ENCODE results near the gene SH2D3A. TPM values are rescaled to one million over a fixed set of nuclear protein-coding genes. Genes with fewer than 3 reads are reported as not detected.
"Not testable (repeated sequence)": the region's sequence is repeated elsewhere in the genome, so short reads cannot be mapped to it uniquely, and the experiment has no call there.

The SH2D3A gene
- total RNA-seq, 2 experiments from 2014 or later = 20.6 to 20.9 TPM

- no peak for TF ChIP-seq CTCF (IDR thresholded peaks at IDR 0.05)
- peaks cover 9% of the 10 kb centered on the region for H3K4me1 Mint-ChIP-seq (ENCODE audit: low read depth)
- ChIA-PET POLR2A (interaction anchor here (1.1 kb wide), 1 partner anchor 11 kb away, joined by 4 read pairs; no protein-coding TSS in a partner anchor), CTCF (interaction anchor here (1.1 kb wide), 1 partner anchor 10 kb away, joined by 3 read pairs; no protein-coding TSS in a partner anchor)
- no peaks in the 10 kb centered on the region for H3K9me3 Mint-ChIP-seq
- H3K27me3 Mint-ChIP-seq = no peaks in the 10 kb centered on the region
- H3K4me3 Mint-ChIP-seq = no peak overlapping the region
- peaks cover 58% of the 10 kb centered on the region for H3K36me3 Mint-ChIP-seq (ENCODE audit: low read depth)
- no peak for ATAC-seq
- no peak overlapping the region for H3K27ac Mint-ChIP-seq
- DNase-seq = no peak
- intact Hi-C loops (cut with micrococcal nuclease) = no loop called here
These were observed 17.2 kb downstream of the SH2D3A start for GRCh38 chr19:6750062-6750461.

- ChIA-PET POLR2A (interaction anchor here (1.2 kb wide), 1 partner anchor 11 kb away, joined by 3 read pairs; no protein-coding TSS in a partner anchor), CTCF (interaction anchor here (2.7 kb wide), 1 partner anchor 11 kb away, joined by 10 read pairs; the partner anchor contains the start of gene GPR108)
- H3K27ac Mint-ChIP-seq; ATAC-seq; intact Hi-C loops (cut with micrococcal nuclease); DNase-seq; H3K4me3 Mint-ChIP-seq; H3K4me1 Mint-ChIP-seq (ENCODE audit: low read depth); H3K9me3 Mint-ChIP-seq; H3K27me3 Mint-ChIP-seq: not testable (repeated sequence)
- peaks cover 52% of the 10 kb centered on the region for H3K36me3 Mint-ChIP-seq (ENCODE audit: low read depth)
These were observed 18.7 kb downstream of the SH2D3A start for GRCh38 chr19:6748543-6748942.

GRCh38 chr19:6745965-6746364 lies 21.3 kb downstream of the SH2D3A start:
- H3K4me3 Mint-ChIP-seq = no peak overlapping the region
- intact Hi-C loops (cut with micrococcal nuclease) = no loop called here
- H3K36me3 Mint-ChIP-seq (ENCODE audit: low read depth) = peaks cover 48% of the 10 kb centered on the region
- TF ChIP-seq CTCF (IDR thresholded peaks at IDR 0.05) = no peak
- no peak overlapping the region for H3K27ac Mint-ChIP-seq
- no peak for ATAC-seq
- POLR2A ChIA-PET = no interaction called here
- DNase-seq = no peak
- peaks cover 7% of the 10 kb centered on the region for H3K4me1 Mint-ChIP-seq (ENCODE audit: low read depth)
- CTCF ChIA-PET = no interaction called here
- no peaks in the 10 kb centered on the region for H3K27me3 Mint-ChIP-seq
- H3K9me3 Mint-ChIP-seq = no peaks in the 10 kb centered on the region

GRCh38 chr19:6744381-6745301 lies 22.6 kb downstream of the SH2D3A start:
- ChIA-PET CTCF (no interaction called here), POLR2A (interaction anchor here (1.4 kb wide), 1 partner anchor 8 kb away, joined by 5 read pairs; no protein-coding TSS in a partner anchor)
- H3K36me3 Mint-ChIP-seq (ENCODE audit: low read depth) = peaks cover 45% of the 10 kb centered on the region
- no peak for TF ChIP-seq CTCF (IDR thresholded peaks at IDR 0.05)
- peaks cover 9% of the 10 kb centered on the region for H3K4me1 Mint-ChIP-seq (ENCODE audit: low read depth)
- H3K27me3 Mint-ChIP-seq = no peaks in the 10 kb centered on the region
- H3K27ac Mint-ChIP-seq = no peak overlapping the region
- no peak overlapping the region for H3K4me3 Mint-ChIP-seq
- DNase-seq (no peak), ATAC-seq (no peak)
- intact Hi-C loops (cut with micrococcal nuclease) = no loop called here
- no peaks in the 10 kb centered on the region for H3K9me3 Mint-ChIP-seq

GRCh38 chr19:6743714-6744380 lies 23.4 kb downstream of the SH2D3A start:
- TF ChIP-seq CTCF (IDR thresholded peaks at IDR 0.05) = no peak
- Mint-ChIP-seq H3K27me3 (no peaks in the 10 kb centered on the region), H3K4me1 (ENCODE audit: low read depth) (peaks cover 14% of the 10 kb centered on the region), H3K27ac (no peak overlapping the region), H3K9me3 (no peaks in the 10 kb centered on the region), H3K36me3 (ENCODE audit: low read depth) (peaks cover 40% of the 10 kb centered on the region), H3K4me3 (no peak overlapping the region)
- DNase-seq (no peak), ATAC-seq (no peak)
- ChIA-PET CTCF (no interaction called here), POLR2A (interaction anchor here (0.7 to 1.4 kb wide), 3 partner anchors 8 to 39 kb away, joined by 3 to 5 read pairs (median 3); partner anchors contain the start of gene VAV1)
- intact Hi-C loops (cut with micrococcal nuclease) = no loop called here

Measured in activated CD8-positive, alpha-beta T cell treated with anti-CD3 and anti-CD28 coated beads for 36 hours (primary cell).